Measurements from ENCODE around the gene MAP2K1. TPM values are rescaled to one million over a fixed set of nuclear protein-coding genes. Genes with fewer than 3 reads are reported as not detected.

The MAP2K1 gene
- total RNA-seq, 1 donor from 2014 or later: 21.2 TPM

GRCh38 chr15:66430627-66431255 lies 44.0 kb downstream of the MAP2K1 start:
- no peak overlapping the region for H3K4me3 ChIP-seq
- peaks cover 3 to 5% of the 10 kb centered on the region in 2 donors for H3K36me3 ChIP-seq
- DNase-seq (ENCODE audit: low spot score in 2 of 2): no peak
- intact Hi-C loops (cut with DNase I): no loop called here
- TF ChIP-seq CTCF (IDR thresholded peaks at IDR 0.05): no peak
- H3K4me1 ChIP-seq: no peaks in the 10 kb centered on the region
- no peak overlapping the region for H3K27ac ChIP-seq
- H3K27me3 ChIP-seq: no peaks in the 10 kb centered on the region
- H3K9me3 ChIP-seq: no peaks in the 10 kb centered on the region

- Histone ChIP-seq H3K27ac (no peak overlapping the region), H3K36me3 (peaks cover 26 to 32% of the 10 kb centered on the region in 2 donors), H3K27me3 (no peaks in the 10 kb centered on the region), H3K9me3 (no peaks in the 10 kb centered on the region), H3K4me3 (no peak overlapping the region), H3K4me1 (no peaks in the 10 kb centered on the region)
- TF ChIP-seq CTCF (IDR thresholded peaks at IDR 0.05): no peak
- DNase-seq (ENCODE audit: low spot score in 2 of 2): no peak
- intact Hi-C loops (cut with DNase I): no loop called here
These were observed 47.0 kb downstream of the MAP2K1 start for GRCh38 chr15:66433726-66434125.

GRCh38 chr15:66440501-66440900 lies 53.8 kb downstream of the MAP2K1 start:
- no peak for TF ChIP-seq CTCF (IDR thresholded peaks at IDR 0.05)
- H3K4me3 ChIP-seq: no peak overlapping the region
- H3K36me3 ChIP-seq: peaks cover 76 to 84% of the 10 kb centered on the region in 2 donors
- H3K4me1 ChIP-seq: no peaks in the 10 kb centered on the region
- H3K27ac ChIP-seq: no peak overlapping the region
- intact Hi-C loops (cut with DNase I): no loop called here
- DNase-seq (ENCODE audit: low spot score in 2 of 2): no peak
- H3K27me3 ChIP-seq: no peaks in the 10 kb centered on the region
- no peaks in the 10 kb centered on the region for H3K9me3 ChIP-seq

GRCh38 chr15:66452420-66452819 lies 65.7 kb downstream of the MAP2K1 start:
- no peak overlapping the region for H3K4me3 ChIP-seq
- H3K36me3 ChIP-seq: peaks cover 0 to 8% of the 10 kb centered on the region in 2 donors
- TF ChIP-seq CTCF (IDR thresholded peaks at IDR 0.05): no peak
- H3K4me1 ChIP-seq: no peaks in the 10 kb centered on the region
- intact Hi-C loops (cut with DNase I): no loop called here
- no peaks in the 10 kb centered on the region for H3K9me3 ChIP-seq
- no peak overlapping the region for H3K27ac ChIP-seq
- DNase-seq (ENCODE audit: low spot score in 2 of 2): no peak
- no peaks in the 10 kb centered on the region for H3K27me3 ChIP-seq

- H3K4me1 ChIP-seq: no peaks in the 10 kb centered on the region
These were observed 66.4 kb downstream of the MAP2K1 start for GRCh38 chr15:66452971-66453580.

More at GRCh38 chr15:66452971-66453580, 66.4 kb downstream of the MAP2K1 start:
- Histone ChIP-seq H3K36me3 (peaks cover 0 to 5% of the 10 kb centered on the region in 2 donors), H3K4me3 (no peak overlapping the region), H3K9me3 (no peaks in the 10 kb centered on the region), H3K27me3 (no peaks in the 10 kb centered on the region), H3K27ac (no peak overlapping the region)
- intact Hi-C loops (cut with DNase I): no loop called here
- no peak for TF ChIP-seq CTCF (IDR thresholded peaks at IDR 0.05)
- DNase-seq (ENCODE audit: low spot score in 2 of 2): no peak

All from ascending aorta (tissue), 2 donors.